HG03066 (cell line): ENCODE data around the gene SDK2.
A peak's percentile ranks its signal among the peaks of the same experiment; 100 is the strongest.

ENCODE experiments used
- ATAC-seq: cut with Tn5 transposase; IDR thresholded peaks from one replicate; pipeline ENCODE4 v1.9.1; 2021; ENCODE audit warnings: low read depth; ENCODE audit not compliant: unreplicated experiment

Gene SDK2

GRCh38 chr17:73591296-73592078 lies 52.8 kb downstream of the SDK2 start:
- peak; percentile 74 for ATAC-seq

DNA sequence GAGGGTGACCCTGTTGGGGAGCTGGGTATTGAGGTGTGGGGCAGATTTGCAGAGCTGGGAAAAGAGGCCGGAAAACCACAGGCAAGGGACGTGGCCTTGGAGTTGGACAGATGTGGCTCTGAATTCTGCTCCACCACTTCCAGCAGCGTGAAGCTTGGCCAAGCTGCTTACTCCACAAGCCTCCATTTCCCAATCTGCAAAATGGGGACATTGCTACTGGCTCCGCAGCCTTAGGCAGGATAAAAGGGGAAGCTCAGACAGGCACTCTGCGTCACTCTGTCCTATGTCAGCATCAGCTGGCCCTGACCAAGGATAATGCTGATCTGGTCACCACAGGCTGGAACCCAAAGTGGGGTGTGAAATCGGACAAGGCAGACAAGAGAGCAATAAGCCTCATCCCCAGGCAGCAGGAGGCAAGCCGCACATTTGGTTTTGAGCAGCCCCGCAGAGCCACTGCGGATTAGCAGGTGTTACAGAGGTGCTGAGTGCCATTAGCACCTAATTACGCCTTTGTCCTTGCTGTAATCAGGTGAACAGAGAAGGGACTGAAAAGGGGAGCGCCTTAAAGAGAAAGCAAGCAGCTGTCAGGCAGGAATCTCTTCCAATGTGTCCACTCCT lies 54.8 kb downstream of the SDK2 start:
- no peak for ATAC-seq

DNA sequence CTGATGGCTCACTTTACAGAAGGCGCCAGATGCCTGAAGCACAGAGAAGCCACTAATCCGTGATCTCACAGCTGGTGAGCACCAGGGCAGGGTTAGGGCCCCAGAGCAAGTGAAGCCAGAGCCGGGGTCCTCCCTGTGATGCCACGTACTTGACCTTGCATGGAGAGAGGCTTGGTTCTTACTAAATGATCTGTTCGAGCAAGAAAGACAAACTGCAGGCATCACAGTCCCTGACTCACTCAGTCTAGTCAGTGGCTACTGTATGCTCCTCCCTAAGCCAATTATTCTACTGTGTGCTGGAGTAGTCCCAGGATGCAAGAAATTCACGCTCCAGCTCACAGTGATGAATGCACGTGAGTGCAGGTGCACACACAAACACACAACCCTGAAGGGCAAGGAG lies 55.4 kb downstream of the SDK2 start:
- no peak for ATAC-seq

DNA sequence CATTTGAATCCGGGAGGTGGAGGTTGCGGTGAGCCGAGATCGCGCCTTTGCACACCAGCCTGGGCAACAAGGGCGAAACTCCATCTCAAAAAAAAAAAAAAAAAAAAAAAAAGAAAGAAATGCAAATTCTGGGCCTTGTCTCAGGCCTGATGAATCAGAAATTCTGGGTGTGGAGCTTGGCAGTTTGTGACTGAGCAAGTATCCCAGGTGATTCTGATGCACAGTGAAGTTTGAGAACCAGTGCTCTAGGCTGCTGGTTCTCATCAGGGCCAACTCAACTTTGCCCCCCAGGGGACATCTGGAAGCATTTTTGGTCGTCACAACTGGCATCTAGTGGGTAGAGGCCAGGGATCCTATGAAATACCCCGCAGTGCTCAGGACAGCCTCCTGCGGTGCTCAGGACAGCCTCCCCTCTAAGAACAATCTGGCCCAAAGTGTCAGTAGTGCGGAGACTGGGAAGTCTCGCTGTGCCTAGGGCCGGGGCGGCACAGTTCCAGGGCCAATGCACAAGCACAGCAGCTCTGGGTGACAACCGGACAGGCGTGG lies 55.9 kb downstream of the SDK2 start:
- no peak for ATAC-seq

DNA sequence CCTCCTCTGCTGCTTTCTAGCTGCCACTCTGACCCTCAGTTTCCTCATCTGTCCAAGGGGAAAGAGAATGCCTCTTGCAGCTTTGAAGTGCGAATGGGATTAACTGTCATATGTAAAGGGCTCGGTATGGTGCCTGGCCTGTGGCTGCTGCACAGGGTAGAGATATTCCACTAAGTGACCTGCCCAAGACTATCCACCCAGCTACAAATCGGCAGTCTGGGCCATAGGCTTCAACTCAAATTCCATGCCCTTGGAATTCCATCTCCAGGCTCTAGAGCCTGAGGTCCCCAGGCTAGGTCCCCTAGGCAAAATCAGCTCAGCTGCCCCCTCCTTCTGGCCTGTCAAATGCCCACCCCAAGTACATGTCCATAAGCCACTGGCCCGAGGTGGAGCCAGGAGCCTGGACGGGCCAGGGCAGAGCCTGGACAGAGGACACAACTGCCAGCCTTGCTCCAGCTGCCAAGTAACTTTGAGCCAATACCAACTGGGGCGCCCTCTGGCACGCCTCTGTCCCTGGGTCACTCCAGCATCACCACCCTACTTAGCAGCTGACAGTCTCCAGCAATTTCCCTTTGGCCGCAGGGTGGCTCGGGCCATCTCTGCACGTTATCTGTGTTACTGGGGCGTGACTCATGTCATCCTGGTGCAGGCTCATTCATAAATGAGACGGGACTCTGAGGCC lies 57.2 kb downstream of the SDK2 start:
- no peak for ATAC-seq

DNA sequence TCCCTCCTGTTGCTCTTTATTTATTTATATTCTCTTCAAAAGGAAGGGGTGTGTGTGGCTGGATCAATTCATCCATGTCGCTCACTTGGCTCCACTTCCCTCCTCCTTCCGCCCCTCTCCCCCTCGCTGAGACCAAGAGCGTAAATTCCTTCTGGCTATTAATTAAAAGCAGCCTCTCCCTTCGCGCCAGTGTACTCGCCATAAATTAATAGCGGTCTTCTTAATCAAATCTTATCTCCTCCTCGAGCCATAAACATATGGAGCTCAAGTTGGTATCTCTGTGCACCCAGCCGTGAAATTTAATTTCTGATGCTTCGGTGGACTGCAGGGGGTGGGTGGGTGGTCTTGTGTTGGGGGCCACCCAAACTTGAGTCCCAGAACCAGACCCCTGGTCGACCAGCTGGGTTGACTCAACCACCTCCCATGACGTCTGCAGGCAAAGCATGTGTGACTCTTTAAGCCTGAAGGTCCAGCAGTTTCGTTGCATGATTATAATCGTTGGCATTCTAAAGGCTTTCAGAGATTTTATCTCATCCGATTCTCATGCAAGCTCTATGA lies 57.9 kb downstream of the SDK2 start:
- no peak for ATAC-seq

DNA sequence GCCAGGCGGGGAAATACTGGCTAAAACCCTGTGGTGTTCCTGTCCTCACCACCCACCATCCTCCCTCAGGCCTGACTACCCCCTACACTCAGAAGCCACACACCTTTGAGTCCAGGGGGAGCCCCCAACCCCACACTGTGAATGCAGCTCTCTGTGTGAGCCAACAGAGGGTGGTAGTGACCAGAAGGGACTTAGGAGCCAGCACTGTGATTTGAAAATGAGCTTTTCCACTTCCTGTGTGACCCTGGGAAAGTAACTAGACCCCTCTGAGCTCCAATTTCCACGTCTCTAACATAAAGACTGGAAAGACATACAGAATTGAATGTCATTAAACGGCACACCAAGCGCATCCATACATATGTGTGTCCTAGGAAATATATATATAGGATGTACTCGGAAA lies 58.7 kb downstream of the SDK2 start:
- no peak for ATAC-seq

GRCh38 chr17:73584987-73585386 lies 59.3 kb downstream of the SDK2 start:
- no peak for ATAC-seq

GRCh38 chr17:73584049-73584448 lies 60.2 kb downstream of the SDK2 start:
- ATAC-seq = no peak

DNA sequence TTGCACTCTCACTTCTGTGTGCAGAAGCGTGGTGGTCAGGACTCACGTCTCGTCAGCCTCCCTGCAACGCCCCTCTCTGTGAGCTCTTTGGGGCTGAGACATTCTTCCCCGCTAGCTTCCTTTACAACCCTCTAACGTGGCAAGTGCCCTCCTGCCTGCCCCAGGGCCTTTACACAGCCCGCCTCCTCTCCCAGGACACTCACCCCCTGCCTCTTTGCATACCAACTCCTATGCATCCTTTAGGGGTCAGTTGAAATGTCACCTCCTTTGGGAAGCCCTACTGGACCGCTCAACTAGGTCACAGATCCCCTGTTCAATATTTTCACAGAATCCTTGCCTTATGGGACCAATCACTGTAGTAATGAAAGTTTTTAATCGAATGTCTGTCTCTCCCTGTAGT lies 61.4 kb downstream of the SDK2 start:
- ATAC-seq = no peak

GRCh38 chr17:73582359-73582758 lies 61.9 kb downstream of the SDK2 start:
- ATAC-seq = no peak

GRCh38 chr17:73581379-73581778 lies 62.9 kb downstream of the SDK2 start:
- no peak for ATAC-seq

DNA sequence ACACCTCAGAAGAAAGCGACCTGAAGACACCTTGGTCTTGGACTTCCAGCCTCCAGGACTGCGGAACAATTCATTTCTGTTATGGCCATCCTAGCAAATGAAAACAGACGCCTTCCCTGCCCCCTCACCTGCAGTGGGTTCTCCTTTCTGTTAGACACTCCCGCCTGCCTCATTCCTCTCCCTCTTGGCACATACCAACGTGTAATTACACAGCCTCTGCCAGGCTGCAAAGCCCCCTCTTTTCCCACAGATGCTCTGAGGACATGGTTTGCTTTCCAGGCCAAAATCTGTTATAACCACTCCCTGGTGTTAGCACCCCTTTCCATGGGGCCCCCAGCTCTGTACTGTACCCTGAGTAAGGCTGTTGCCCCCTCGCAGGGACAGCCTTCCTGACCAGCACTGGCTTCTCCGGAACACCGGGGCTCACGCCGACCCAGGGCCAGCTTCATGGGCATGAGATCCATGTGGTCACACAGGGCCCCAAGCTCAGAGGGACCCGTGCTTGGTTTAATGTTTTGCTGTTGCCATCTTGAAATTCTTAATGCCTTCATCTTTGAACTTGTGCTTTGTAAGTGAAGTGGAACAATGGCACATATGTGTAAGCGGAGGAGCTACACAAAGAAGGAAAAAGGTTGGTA lies 64.1 kb downstream of the SDK2 start:
- no peak for ATAC-seq

- no peak for ATAC-seq
These were observed 67.6 kb downstream of the SDK2 start for GRCh38 chr17:73576556-73577098.

DNA sequence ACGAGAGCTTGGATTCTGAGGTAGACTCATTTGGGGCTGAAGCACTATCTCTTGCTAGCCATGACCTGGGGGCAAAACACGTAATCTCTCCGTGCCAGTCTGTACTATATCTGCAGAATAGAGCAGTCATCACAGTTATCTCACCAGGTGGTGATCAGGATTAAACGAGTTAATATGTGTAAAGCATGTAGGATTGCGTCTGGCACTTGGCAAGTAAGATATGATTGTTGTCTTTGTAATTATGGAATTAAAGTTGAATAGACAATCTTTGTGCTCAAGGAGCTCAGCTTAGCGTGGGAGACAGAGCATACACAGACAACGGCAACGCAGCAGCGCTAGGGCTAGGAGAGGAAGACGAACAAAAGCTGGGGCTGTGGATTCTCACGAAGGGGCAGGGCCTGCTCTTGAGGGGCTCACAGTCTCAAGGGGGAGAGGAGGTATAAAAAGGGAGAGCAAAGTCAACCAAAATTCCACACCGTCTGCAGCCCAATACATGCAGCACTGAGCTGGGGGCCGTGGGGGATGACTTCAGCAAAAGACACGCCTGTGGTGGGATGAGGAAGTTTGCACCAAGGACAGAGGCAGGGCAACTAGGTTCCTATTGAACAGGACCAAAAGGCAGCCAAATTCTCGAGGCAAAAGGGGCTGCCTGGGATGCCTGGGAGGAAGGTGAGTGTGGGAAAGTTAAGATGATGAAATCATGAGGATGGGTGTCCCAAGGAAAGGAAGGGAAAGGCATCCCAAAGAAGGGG lies 68.6 kb downstream of the SDK2 start:
- no peak for ATAC-seq

DNA sequence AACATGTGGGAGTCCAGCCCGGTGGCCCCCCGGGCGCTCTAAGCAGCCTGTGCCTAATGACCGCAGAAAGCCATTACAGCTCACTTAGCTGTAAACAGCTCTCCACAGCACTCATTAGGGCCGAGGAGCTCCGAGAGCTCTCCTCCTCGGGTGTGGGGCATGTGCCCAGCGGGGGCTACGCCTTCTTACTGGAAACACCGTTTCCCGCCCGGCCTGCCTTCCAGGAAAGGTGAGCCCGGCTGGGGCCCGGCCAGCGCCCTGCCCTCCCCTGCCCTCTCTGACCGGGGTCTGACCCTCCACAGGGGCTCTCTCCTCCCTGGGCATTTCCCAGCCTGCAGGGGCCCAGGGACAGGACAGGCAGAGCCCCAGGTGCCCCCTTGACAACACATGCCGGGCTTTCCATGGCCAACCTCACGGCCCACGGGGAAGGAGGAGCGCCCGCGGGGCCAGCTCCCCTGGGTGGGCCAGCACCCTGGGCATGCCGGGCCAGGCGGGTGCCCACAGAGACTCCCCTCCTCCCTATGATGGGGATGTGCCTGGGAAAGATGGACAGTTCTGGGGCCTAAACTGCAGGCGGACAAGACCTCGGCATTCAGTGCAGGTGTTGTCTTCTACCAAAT lies 72.6 kb downstream of the SDK2 start:
- no peak for ATAC-seq

DNA sequence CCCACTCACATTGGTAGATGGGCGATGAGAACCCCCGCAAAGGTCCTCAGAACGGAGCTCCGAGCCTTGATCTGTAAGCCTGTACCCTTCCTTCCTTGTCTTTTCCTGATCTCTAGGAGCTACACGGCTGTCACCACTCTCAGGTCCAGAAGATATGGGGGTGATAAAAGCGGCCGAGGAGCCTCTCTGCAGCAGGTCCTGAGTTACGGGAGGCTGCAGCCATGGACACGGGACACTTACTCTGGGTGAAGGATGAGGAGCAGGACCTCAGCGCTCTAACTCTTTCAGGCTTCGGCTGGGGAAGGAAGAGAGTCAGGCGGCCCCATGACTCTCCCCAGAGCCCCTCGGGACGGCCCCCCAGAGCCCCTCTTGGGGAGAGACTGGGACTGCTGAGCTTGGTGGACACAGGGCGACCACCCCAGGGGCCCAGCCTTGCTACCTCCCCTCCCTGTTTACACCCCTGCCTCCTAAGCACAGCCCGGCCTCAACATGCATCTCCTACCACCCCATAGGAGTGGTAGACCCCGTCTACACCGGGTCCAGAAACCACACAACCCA lies 74.4 kb downstream of the SDK2 start:
- ATAC-seq = no peak

DNA sequence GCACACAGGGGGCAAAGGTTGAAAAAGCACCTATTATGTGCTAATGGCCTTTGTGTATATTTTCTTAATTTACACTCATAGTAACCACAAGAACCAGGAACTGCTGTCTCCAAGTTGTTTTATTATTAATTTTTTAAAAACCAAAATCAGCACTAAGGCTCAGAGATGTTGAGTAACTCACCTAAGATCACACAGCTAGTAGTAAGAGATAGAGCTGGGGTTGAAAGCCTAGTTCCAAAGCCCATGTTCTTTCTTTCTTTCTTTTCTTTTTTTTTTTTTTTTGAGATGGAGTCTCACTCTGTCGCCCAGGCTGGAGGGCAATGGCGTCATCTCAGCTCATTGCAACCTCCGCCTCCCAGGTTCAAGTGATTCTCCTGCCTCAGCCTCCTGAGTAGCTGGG lies 75.3 kb downstream of the SDK2 start:
- no peak for ATAC-seq
